Measurements from ENCODE around the gene CNTNAP2. TPM values are rescaled to one million over a fixed set of nuclear protein-coding genes. Genes with fewer than 3 reads are reported as not detected.

CNTNAP2 gene
- total and polyA plus RNA-seq, 9 of the 15 experiments (the other 6 are each of a cell fraction or from before 2014, with no cell fraction given): 0.04 to 0.62 (median 0.09) TPM; not detected in 4

DNA sequence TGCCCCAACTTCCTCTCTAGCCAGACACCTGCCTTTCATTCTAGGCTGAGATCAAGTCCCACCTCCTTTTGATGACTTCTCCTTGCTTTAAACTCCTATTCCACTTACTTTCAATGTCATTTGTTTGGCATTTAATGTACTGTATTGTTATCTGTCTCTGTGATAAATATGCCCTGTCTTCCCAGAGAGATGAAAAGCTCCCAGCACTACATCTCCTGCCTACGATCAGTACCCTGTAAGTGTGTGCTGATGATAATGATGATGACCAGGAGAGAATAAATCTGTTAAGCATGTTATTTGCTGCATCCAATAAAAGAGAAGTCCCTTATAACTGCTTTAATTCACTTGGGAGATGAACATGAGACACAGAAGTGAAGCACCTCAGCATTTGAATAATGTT, 2106.6 kb downstream of the CNTNAP2 start:
- Histone ChIP-seq H3K9me1 (ENCODE audit: control insufficient read depth, insufficient read depth, low read length) (no peaks in the 10 kb centered on the region), H3K4me2 (ENCODE audit: insufficient read depth, low read length) (no peak overlapping the region), H2AFZ (ENCODE audit: low read depth, low read length) (no peak overlapping the region), H3K36me3 (ENCODE audit: control insufficient read depth, insufficient read depth, low read length) (no peaks in the 10 kb centered on the region), H3K27ac (ENCODE audit: extremely low read depth, low read depth, low read length) (no peak overlapping the region), H3K79me2 (ENCODE audit: control insufficient read depth, insufficient read depth, low read length) (no peaks in the 10 kb centered on the region), H3K4me3 (no peak overlapping the region), H3K9me3 (replicated peaks; ENCODE audit: control insufficient read depth, insufficient read depth, low read depth, low read length) (no peaks in the 10 kb centered on the region), H3K9ac (ENCODE audit: insufficient read depth in 1 of 2, low read depth in 2 of 2, low read length in 2 of 2) (no peak overlapping the region), H4K20me1 (replicated peaks; ENCODE audit: control insufficient read depth, insufficient read depth, low read length) (no peaks in the 10 kb centered on the region), H3K27me3 (ENCODE audit: control insufficient read depth in 2 of 2, insufficient read depth in 2 of 2, low read length in 2 of 2) (no peaks in the 10 kb centered on the region; a peak in 1 of 5 replicates), H3K4me1 (replicated peaks in 1 of 2; ENCODE audit: control insufficient read depth in 2 of 2, insufficient read depth in 2 of 2, low read length in 2 of 2) (no peaks in the 10 kb centered on the region)
- no TSS peak for BruUV-seq (replicated peaks)
- WGBS (ENCODE audit: insufficient coverage, low coverage, missing lambda C conversion rate): 0% methylated on average over 1 of the region's 1 CpG
- no peak for TF ChIP-seq BRD9 (IDR thresholded peaks at IDR 0.05; ENCODE audit: low read depth, partially characterized antibody)
- TF ChIP-seq BDP1 (IDR thresholded peaks at IDR 0.05; ENCODE audit: insufficient read depth, insufficient read length): no peak
- TF ChIP-seq ESRRA (IDR thresholded peaks at IDR 0.05; ENCODE audit: borderline replicate concordance, low read depth): no peak
- TF ChIP-seq, protein P1, sequence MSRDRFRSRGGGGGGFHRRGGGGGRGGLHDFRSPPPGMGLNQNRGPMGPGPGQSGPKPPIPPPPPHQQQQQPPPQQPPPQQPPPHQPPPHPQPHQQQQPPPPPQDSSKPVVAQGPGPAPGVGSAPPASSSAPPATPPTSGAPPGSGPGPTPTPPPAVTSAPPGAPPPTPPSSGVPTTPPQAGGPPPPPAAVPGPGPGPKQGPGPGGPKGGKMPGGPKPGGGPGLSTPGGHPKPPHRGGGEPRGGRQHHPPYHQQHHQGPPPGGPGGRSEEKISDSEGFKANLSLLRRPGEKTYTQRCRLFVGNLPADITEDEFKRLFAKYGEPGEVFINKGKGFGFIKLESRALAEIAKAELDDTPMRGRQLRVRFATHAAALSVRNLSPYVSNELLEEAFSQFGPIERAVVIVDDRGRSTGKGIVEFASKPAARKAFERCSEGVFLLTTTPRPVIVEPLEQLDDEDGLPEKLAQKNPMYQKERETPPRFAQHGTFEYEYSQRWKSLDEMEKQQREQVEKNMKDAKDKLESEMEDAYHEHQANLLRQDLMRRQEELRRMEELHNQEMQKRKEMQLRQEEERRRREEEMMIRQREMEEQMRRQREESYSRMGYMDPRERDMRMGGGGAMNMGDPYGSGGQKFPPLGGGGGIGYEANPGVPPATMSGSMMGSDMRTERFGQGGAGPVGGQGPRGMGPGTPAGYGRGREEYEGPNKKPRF (IDR thresholded peaks at IDR 0.05; ENCODE audit: low read depth, low read length): no peak
- no peak for TF ChIP-seq KLF13 (tag; IDR thresholded peaks at IDR 0.05; ENCODE audit: borderline replicate concordance, low read depth)
- TF ChIP-seq ZNF444 (CRISPR knock-in tag; IDR thresholded peaks at IDR 0.05): no peak
- TF ChIP-seq ZKSCAN3 (CRISPR knock-in tag; IDR thresholded peaks at IDR 0.05): no peak
- TF ChIP-seq, protein P2, sequence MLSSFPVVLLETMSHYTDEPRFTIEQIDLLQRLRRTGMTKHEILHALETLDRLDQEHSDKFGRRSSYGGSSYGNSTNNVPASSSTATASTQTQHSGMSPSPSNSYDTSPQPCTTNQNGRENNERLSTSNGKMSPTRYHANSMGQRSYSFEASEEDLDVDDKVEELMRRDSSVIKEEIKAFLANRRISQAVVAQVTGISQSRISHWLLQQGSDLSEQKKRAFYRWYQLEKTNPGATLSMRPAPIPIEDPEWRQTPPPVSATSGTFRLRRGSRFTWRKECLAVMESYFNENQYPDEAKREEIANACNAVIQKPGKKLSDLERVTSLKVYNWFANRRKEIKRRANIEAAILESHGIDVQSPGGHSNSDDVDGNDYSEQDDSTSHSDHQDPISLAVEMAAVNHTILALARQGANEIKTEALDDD (IDR thresholded peaks at IDR 0.05): no peak
- no peak for TF ChIP-seq GABPB2 (CRISPR knock-in tag; conservative IDR thresholded peaks at IDR 0.05)
- no peak for ATAC-seq
- POLR2A ChIA-PET: no interaction called here
- CTCF ChIA-PET (ENCODE audit: low intra/inter-chr PET ratio): no interaction called here
- DNase-seq (ENCODE audit: extremely low read depth in 1 of 4, low spot score in 3 of 4): no peak
- in situ Hi-C loops (cut with MboI) (no loop called here), intact Hi-C loops (cut with micrococcal nuclease) (no loop called here)
- no peak for FAIRE-seq
